Measurements from ENCODE around the gene DRD3. TPM values are rescaled to one million over a fixed set of nuclear protein-coding genes. Genes with fewer than 3 reads are reported as not detected.

The DRD3 gene
- total and polyA plus RNA-seq, 2 of the 8 experiments (the other 6 are each of a cell fraction or from before 2014, with no cell fraction given) = 0.32 to 1.3 TPM

DNA sequence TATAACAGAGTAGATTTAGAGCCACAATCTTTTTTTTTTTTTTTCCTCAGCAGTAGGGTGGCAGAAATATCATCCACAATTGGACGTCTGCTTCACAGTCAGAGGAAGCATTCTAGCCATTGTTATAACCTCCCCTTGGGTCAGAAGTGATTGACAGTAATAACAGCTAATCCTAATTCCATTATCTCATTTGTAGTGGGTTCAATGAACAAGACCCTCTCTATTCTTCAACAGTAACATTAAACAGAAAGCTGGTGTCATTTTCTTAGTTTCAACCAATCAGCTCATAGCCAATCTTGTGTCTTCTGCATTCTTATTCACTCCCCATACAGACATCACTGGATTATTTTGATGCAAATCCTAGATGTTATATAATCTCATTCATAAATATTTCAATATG, 77.8 kb downstream of the DRD3 start:
- Histone ChIP-seq H2AK5ac (ENCODE audit: low read depth, low read length) (no peak overlapping the region), H3K79me2 (ENCODE audit: control insufficient read depth in 1 of 2, insufficient read depth in 2 of 2, low read length in 2 of 2) (no peaks in the 10 kb centered on the region), H3K79me1 (ENCODE audit: low read depth, low read length) (no peaks in the 10 kb centered on the region), H3K27me3 (replicated peaks in 1 of 4; ENCODE audit: control insufficient read depth in 3 of 4, extremely low read depth in 1 of 4, insufficient read depth in 3 of 4, low read length in 3 of 4) (no peaks in the 10 kb centered on the region), H4K5ac (ENCODE audit: insufficient read length, low read depth, low read length) (no peak overlapping the region), H4K91ac (replicated peaks; ENCODE audit: insufficient read length, low read length) (no peak overlapping the region), H3K36me3 (ENCODE audit: control insufficient read depth in 2 of 4, insufficient read depth in 4 of 4, low read length in 3 of 4) (no peaks in the 10 kb centered on the region), H2BK5ac (ENCODE audit: low read depth, low read length) (no peak overlapping the region), H3K9ac (replicated peaks in 1 of 4; ENCODE audit: extremely low read depth in 1 of 4, low read depth in 3 of 4, low read length in 3 of 4) (no peak overlapping the region), H3K4me1 (replicated peaks in 1 of 4; ENCODE audit: control insufficient read depth in 3 of 4, insufficient read depth in 4 of 4, low read length in 3 of 4) (peaks cover 0 to 5% (median 0%) of the 10 kb centered on the region in 4 experiments; a peak in 3 of 7 replicates), H2AFZ (ENCODE audit: low read length) (no peak overlapping the region), H2BK12ac (ENCODE audit: low read depth, low read length) (no peak overlapping the region), H4K20me1 (replicated peaks in 1 of 2; ENCODE audit: control insufficient read depth in 1 of 2, insufficient read depth in 2 of 2, low read length in 2 of 2) (no peaks in the 10 kb centered on the region), H3K56ac (replicated peaks; ENCODE audit: insufficient read length, low read depth, low read length) (no peak overlapping the region), H3K9me3 (ENCODE audit: insufficient read depth in 2 of 2, low read depth in 1 of 2, low read length in 1 of 2) (no peaks in the 10 kb centered on the region), H3K27ac (ENCODE audit: low read depth, low read length) (no peak overlapping the region), H3K4me2 (ENCODE audit: insufficient read depth in 1 of 2, low read depth in 2 of 2, low read length in 2 of 2) (no peak overlapping the region), H2BK20ac (ENCODE audit: low read length) (no peak overlapping the region), H3K23me2 (ENCODE audit: low read depth, low read length) (no peaks in the 10 kb centered on the region), H4K8ac (ENCODE audit: extremely low read depth, insufficient read depth, low read length) (no peak overlapping the region), H3K23ac (ENCODE audit: insufficient read length) (no peak overlapping the region), H2BK15ac (ENCODE audit: low read length) (no peak overlapping the region), H3K18ac (ENCODE audit: extremely low read depth, low read length) (no peak overlapping the region), H3K4me3 (ENCODE audit: extremely low read depth in 1 of 4, insufficient read depth in 2 of 4, low read depth in 3 of 4, low read length in 4 of 4) (no peak overlapping the region), H3K14ac (ENCODE audit: insufficient read length) (no peak overlapping the region), H2BK120ac (replicated peaks; ENCODE audit: low read depth, low read length) (no peak overlapping the region), H3K4ac (replicated peaks; ENCODE audit: insufficient read length, low read depth, low read length) (no peak overlapping the region)
- DNase-seq (ENCODE audit: low read depth in 1 of 2, low spot score in 2 of 2) (no peak), FAIRE-seq (no peak)
- CTCF ChIA-PET (ENCODE audit: partially characterized antibody) = interaction anchor here (0.6 to 0.9 kb wide), 3 partner anchors 9 to 126 kb away, joined by 3 read pairs; no protein-coding TSS in a partner anchor
- WGBS, 2 experiments (ENCODE audit: extremely low coverage in 1 of 2, insufficient coverage in 1 of 2, insufficient read length in 1 of 2, insufficient replicate concordance in 2 of 2, low coverage in 1 of 2, low lambda C conversion rate in 2 of 2, missing lambda C conversion rate in 1 of 2) = 93% methylated on average over 1 of the region's 1 CpG; no CpG with 5 or more reads in 1 of the 2 experiments
- POLR2A ChIA-PET (ENCODE audit: partially characterized antibody) = interaction anchor here (1.4 kb wide), 1 partner anchor 11 kb away, joined by 3 read pairs; no protein-coding TSS in a partner anchor
- TF ChIP-seq HDAC6 (IDR thresholded peaks at IDR 0.05; ENCODE audit: low read depth, low read length) (no peak), SIN3A (conservative IDR thresholded peaks at IDR 0.05 in 1 of 2, IDR thresholded peaks at IDR 0.05 in 1 of 2; ENCODE audit: low read depth in 1 of 2, low read length in 2 of 2) (no peak), NANOG (IDR thresholded peaks at IDR 0.05; ENCODE audit: insufficient read depth, low read depth, low read length, poor library complexity, severe bottlenecking) (no peak), CREB1 (IDR thresholded peaks at IDR 0.05) (no peak), RNF2 (IDR thresholded peaks at IDR 0.05; ENCODE audit: borderline replicate concordance, low read depth, low read length, missing control alignments, poor library complexity, severe bottlenecking) (no peak), TEAD4 (IDR thresholded peaks at IDR 0.05; ENCODE audit: low read depth, low read length) (no peak), GTF2F1 (IDR thresholded peaks at IDR 0.05; ENCODE audit: borderline replicate concordance, low read depth, low read length) (no peak), SP1 (IDR thresholded peaks at IDR 0.05; ENCODE audit: low read depth, low read length) (no peak), ZNF274 (IDR thresholded peaks at IDR 0.05; ENCODE audit: borderline replicate concordance, extremely low read depth, low read length) (no peak)
- TF ChIP-seq, protein P1, sequence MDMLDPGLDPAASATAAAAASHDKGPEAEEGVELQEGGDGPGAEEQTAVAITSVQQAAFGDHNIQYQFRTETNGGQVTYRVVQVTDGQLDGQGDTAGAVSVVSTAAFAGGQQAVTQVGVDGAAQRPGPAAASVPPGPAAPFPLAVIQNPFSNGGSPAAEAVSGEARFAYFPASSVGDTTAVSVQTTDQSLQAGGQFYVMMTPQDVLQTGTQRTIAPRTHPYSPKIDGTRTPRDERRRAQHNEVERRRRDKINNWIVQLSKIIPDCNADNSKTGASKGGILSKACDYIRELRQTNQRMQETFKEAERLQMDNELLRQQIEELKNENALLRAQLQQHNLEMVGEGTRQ (IDR thresholded peaks at IDR 0.05; ENCODE audit: low read length) = no peak
- TF ChIP-seq, protein P2, sequence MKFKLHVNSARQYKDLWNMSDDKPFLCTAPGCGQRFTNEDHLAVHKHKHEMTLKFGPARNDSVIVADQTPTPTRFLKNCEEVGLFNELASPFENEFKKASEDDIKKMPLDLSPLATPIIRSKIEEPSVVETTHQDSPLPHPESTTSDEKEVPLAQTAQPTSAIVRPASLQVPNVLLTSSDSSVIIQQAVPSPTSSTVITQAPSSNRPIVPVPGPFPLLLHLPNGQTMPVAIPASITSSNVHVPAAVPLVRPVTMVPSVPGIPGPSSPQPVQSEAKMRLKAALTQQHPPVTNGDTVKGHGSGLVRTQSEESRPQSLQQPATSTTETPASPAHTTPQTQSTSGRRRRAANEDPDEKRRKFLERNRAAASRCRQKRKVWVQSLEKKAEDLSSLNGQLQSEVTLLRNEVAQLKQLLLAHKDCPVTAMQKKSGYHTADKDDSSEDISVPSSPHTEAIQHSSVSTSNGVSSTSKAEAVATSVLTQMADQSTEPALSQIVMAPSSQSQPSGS (IDR thresholded peaks at IDR 0.05; ENCODE audit: low read length) = no peak
